ENCODE data around the gene RBM22.

DNA sequence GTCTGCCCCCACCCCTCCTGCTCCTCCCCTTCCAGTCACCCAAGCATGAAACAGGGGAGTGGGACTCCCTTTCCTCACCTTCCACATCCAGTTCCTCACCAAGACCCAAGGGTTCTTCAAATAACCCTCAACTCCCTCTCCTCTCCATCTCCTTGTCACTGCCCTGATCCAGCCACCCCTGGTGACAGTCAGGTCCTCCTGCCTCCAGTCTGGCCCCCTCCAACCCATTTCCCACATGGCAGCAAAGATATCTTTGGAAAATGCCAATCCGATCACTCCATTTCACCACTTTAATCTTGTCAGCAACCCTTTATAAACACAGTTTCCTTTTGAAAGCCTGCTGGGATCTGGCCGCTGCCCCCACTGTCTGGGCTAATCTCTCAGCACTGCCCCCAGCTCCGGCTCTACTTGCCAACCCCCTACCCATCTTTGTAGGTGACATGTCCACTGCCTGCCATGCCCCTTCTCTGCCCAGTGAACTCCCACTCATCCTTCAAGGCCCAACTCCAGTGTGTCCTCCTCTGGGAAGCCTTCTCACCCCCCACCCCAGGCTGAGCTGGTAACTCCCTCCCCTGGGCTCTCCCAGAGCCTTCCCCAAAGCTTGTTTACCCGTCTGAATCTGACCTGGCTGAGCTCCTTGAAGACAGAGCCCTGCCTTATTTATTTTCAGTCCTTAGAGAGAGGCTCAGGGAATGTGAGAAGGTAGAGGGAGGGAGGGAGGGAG, 40.6 kb downstream of the RBM22 start:
- no peak for TF ChIP-seq POLR2A (IDR thresholded peaks at IDR 0.05; ENCODE audit: borderline replicate concordance, extremely low read depth, insufficient read depth, insufficient read length)
- no peak for TF ChIP-seq CTCF (IDR thresholded peaks at IDR 0.05 in 2 of 3, conservative IDR thresholded peaks at IDR 0.05 in 1 of 3; ENCODE audit: borderline replicate concordance in 1 of 3, insufficient read depth in 1 of 3, low read depth in 2 of 3, low read length in 2 of 3)
- TF ChIP-seq CEBPB (IDR thresholded peaks at IDR 0.05; ENCODE audit: low read depth): no peak
- TF ChIP-seq SIN3A (IDR thresholded peaks at IDR 0.05; ENCODE audit: low read depth): no peak
- TF ChIP-seq EZH2phosphoT487 (IDR thresholded peaks at IDR 0.05; ENCODE audit: borderline replicate concordance): no peak
- TF ChIP-seq TCF7L2 (IDR thresholded peaks at IDR 0.05; ENCODE audit: borderline replicate concordance, extremely low read depth, insufficient read depth, insufficient read length): no peak
- no peak for TF ChIP-seq ZBTB33 (IDR thresholded peaks at IDR 0.05; ENCODE audit: extremely low read depth, insufficient replicate concordance, low read length)
- no peak for TF ChIP-seq JUND (IDR thresholded peaks at IDR 0.05)
- TF ChIP-seq POLR2AphosphoS5 (IDR thresholded peaks at IDR 0.05; ENCODE audit: low read depth, low read length): no peak
